Suprapubic skin (tissue), 4 donors: Measurements from ENCODE around the gene BMPR1B.

Experiments
- CTCF ChIP-seq, 2 donors: fragments of 200-600 bp in 1 of 2; fragments of 450-650 bp in 1 of 2; sonication (generic) in 1 of 2; IDR thresholded peaks; one replicate each; pipeline ENCODE4 v1.5.1; 2016 to 2019; ENCODE audit warnings: antibody characterized with exemption in 2 of 2, mild to moderate bottlenecking in 1 of 2, moderate library complexity in 1 of 2
- EP300 ChIP-seq: sonication (generic); formaldehyde crosslinking; IDR thresholded peaks from one replicate; pipeline ENCODE4 v1.6.1; 2017; ENCODE audit warnings: antibody characterized with exemption
- POLR2AphosphoS5 ChIP-seq, 3 donors: sonication (generic); formaldehyde crosslinking; IDR thresholded peaks; one replicate each; pipeline ENCODE4 v1.6.1; 2017; ENCODE audit warnings: antibody characterized with exemption in 3 of 3

DNA sequence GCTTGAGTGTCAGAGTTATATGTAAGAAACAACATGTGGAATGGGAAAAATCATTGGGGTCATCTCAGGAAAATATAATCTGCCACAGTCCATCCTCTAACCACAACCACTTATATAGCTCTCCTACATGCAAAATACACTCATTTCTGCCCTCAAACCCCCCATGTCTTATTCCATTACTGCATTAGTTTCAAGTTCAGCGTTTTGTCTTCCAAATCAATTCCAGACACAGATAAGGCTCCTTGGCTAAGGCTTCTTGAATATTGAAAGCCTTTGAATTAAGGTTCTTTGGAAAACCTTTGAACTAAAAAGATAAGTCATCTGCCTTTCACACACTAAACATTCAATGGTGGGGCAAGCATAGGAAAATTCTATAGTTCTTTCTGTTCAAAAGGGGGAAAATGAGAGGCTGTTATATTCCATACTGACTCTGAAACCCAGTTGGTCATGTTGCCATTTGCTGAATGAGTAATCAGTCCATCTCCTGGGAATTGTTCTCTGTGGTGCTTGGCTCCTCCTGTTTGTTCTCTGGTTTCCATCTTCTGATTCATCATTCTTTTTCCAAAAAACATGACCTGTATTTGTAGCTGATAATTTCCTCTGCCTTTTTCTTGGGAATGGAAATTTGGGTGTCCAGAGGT, 218.7 kb downstream of the BMPR1B start:
- TF ChIP-seq CTCF (IDR thresholded peaks at IDR 0.05) = no peak
- no peak for TF ChIP-seq EP300
- TF ChIP-seq POLR2AphosphoS5 (IDR thresholded peaks at IDR 0.05) = no peak
